NK-92 (cell line): ENCODE results near the gene RNF11.
"Not testable (repeated sequence)": the region's sequence is repeated elsewhere in the genome, so short reads cannot be mapped to it uniquely, and the experiment has no call there.

ENCODE experiments used
- DNase-seq: peaks from one replicate; lab custom pipeline; 2025; ENCODE audit not compliant: unreplicated experiment; lab: John Stamatoyannopoulos, UW

The RNF11 gene

GRCh38 chr1:51227231-51227960 is 8.7 kb upstream of the RNF11 start:
- not testable (repeated sequence) for DNase-seq

DNA sequence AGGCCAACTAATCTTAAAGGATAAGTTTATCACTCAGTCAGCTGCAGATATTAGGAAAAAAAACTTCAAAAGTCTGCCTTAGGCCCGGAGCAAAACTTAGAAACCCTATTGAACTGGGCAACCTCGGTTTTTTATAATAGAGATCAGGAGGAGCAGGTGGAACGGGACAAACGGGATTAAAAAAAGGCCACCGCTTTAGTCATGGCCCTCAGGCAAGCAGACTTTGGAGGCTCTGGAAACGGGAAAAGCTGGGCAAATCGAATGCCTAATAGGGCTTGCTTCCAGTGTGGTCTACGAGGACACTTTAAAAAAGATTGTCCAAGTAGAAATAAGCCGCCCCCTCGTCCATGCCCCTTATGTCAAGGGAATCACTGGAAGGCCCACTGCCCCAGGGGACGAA is 7.6 kb upstream of the RNF11 start:
- DNase-seq: not testable (repeated sequence)

GRCh38 chr1:51230501-51231078 is 5.5 kb upstream of the RNF11 start:
- no peak for DNase-seq

DNA sequence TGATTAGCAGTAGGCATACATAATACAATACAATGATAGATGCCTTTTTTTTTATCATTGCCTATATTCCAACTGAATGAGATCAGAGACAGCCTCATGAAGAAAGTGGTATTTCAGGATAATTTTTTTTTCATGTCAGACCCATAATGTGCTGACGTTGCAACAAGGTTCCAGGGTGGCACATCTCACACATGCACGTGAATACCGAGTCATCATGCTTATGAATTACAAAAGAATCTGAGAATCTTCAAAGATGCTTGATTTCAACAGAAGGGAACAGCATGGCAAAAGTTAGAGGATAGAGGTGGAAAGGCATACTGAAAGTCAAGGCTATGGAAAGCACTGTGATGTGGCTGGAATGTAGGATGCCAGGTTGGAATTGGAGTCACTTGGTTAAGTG is 5.0 kb upstream of the RNF11 start:
- DNase-seq: no peak

DNA sequence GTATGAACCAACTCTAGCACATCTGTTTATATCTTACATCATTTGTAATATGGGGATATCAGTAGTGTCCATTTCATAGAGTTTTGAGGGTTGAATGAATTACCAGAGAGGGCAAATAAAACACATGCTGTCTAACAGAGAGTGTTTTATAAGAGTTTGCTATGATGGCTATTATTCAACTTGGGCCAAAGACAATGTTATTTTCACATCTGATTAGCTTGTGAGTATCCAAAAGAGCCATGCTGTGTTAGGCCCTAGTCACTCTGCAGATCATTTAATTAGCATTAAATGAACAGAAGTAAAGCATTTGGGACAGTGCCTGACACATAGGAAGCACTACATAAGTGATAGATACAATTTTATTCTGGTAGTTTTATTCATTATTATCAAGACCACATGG is 4.2 kb upstream of the RNF11 start:
- DNase-seq: no peak

- DNase-seq: not testable (repeated sequence)
Observed at GRCh38 chr1:51234236-51234635, 1.8 kb upstream of the RNF11 start.

DNA sequence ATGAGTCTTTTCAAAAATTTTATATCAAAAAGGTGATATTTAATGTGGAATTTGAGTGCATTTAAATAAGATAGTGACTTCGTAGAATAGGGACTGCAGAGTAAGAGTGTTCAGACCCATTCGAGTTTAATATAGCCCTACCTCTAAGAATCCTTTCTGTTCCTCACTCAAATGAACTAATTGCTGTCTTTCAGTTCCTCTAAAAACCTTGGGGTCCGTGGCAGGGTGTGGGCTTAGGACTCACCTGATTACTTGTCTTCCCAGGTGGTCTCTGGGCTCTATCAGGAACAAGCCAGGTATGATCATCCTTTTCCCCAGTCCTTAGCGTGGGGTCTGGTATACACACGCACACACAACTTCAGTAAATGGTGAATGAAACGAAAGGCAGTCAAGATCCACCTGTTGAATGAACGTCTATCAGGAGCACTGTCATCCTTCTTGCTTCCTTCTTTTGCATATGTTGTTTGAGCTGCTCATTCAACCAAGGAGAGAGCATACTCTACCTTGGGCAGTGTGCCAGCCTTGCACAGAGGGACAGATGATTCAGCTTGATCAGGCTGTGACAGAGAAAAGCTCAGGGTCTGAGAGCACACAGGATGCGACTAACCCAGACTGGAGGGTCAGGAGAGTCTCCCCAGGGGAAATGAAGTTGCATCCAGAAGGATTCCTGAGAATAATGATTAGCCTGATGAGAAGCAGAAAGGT is 1.2 kb upstream of the RNF11 start:
- no peak for DNase-seq

DNA sequence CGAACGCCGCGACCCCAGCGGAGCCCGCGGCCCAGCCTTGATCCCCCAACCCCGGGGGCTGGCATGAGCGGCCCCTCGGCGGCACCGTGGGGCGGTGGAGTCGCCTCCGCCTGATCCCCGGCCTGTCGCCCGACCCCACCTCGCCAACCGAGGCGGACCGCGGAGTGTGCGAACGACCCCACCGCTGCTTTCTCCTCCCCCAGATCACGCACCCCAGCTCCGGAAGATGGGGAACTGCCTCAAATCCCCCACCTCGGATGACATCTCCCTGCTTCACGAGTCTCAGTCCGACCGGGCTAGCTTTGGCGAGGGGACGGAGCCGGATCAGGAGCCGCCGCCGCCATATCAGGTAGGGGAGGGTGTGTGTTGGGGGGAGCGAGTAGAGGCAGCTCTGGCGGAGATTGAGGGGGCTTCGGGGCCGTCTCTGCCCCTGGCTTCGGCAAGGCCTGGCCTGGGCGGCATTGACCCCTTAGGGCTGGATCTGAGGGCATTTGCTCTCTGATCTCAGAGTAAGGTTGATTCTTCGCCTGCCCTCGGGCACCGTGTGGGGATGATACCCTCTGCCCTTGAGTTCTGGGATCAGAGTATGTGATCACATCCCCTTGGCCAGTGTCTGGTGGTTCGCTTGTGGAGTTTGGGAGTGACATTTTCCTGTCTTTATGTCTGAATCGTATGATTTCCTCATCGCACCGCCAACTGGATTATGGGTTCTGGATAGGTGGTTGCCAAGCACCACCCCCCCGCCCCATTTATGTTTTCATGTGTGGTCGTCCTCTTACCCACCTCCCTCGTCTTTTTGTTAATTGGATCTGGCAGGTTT is 668 bp downstream of the RNF11 start:
- DNase-seq: no peak

GRCh38 chr1:51237351-51238033 is 1.4 kb downstream of the RNF11 start:
- no peak for DNase-seq

DNA sequence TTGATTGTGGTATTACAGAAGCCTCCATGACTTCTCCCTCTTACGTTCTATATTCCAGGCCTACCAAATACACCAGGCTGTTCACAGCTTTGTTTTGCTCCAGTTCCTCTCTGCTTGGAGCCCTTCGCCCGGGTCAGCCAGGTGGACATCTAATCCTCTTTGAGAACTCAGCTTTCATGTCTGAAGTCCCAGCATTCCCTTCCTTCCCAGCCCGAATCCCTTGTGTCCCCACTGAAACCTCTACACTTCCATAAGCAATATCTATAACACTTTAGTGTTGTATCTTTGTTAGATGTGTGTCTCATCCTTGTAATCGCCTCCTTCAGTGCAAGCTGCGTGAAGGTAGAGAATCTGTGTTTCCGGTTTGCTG is 1.9 kb downstream of the RNF11 start:
- no peak for DNase-seq

- DNase-seq: no peak
Observed at GRCh38 chr1:51240084-51240483, 4.0 kb downstream of the RNF11 start.

- no peak for DNase-seq
Observed at GRCh38 chr1:51241119-51241518, 5.0 kb downstream of the RNF11 start.

GRCh38 chr1:51242546-51242945 is 6.5 kb downstream of the RNF11 start:
- DNase-seq: no peak

DNA sequence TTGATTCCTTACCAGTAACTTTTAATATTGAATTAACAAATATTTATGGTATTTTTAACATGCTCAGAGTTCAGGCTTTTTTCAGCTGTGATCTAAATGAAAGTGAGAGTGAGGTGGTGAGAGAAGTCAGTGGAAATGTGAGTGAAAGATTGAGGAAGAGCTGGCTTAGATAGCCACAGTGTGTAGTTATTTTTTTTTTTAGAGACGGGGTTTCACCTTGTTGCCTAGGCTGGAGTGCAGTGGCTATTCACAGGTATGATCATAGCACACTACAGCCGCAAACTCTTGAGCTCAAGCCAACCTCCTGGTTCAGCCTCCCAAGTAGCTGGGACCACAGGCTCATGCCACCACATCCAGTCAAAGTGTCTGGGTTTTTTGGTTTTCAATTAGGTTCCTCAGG is 10.9 kb downstream of the RNF11 start:
- no peak for DNase-seq

GRCh38 chr1:51247499-51247898 is 11.4 kb downstream of the RNF11 start:
- no peak for DNase-seq

- no peak for DNase-seq
Observed at GRCh38 chr1:51249445-51249844, 13.4 kb downstream of the RNF11 start.

GRCh38 chr1:51250729-51251128 is 14.7 kb downstream of the RNF11 start:
- not testable (repeated sequence) for DNase-seq

GRCh38 chr1:51251165-51251564 is 15.1 kb downstream of the RNF11 start:
- not testable (repeated sequence) for DNase-seq

DNA sequence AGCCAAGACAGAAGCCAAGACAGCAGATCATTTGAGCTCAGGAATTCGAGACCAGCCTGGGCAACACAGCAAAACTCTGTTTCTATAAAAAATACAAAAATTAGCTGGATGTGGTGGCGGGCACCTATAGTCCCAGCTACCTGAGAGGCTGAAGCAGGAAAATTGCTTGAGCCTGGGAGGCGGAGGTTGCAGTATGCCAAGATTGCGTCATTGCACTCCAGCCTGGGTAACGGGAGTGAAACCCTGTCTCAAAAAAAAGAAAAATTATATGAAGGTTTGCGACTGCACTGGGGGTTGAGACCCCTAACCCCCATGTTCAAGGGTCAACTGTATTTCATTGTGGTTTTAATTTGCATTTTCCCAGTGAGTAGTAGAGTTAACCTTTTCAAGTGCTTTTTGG is 16.3 kb downstream of the RNF11 start:
- DNase-seq: no peak

GRCh38 chr1:51253691-51254090 is 17.6 kb downstream of the RNF11 start:
- no peak for DNase-seq

- DNase-seq: no peak
Observed at GRCh38 chr1:51255331-51255730, 19.3 kb downstream of the RNF11 start.
